Common myeloid progenitor, CD34-positive (primary cell): ENCODE data around the gene TENM4.

Experiments
- CTCF ChIA-PET: fragments of 350-600 bp; sonication (Branson Sonifier 250); formaldehyde crosslinking; loops from one replicate; lab custom pipeline; 2021; ENCODE audit warnings: antibody characterized with exemption; lab: Charles Lee
- POLR2A ChIA-PET: fragments of 350-600 bp; sonication (Branson Sonifier 250); formaldehyde crosslinking; loops from one replicate; lab custom pipeline; 2021; ENCODE audit warnings: antibody characterized with exemption; lab: Charles Lee
- DNase-seq, 3 donors: peaks; one replicate each; pipeline versions ENCODE4 v3.0.0 to v3.0.0-alpha.2; 2013
- H3K27ac ChIP-seq, 2 experiments: 1 replicate in 1 of 2; 2 replicates in 1 of 2; pipeline ENCODE4 v1.7.0; 2013; ENCODE audit warnings: inconsistent platforms in 2 of 2, low read length in 2 of 2, mild to moderate bottlenecking in 2 of 2, low read depth in 1 of 2, moderate library complexity in 1 of 2; ENCODE audit not compliant: severe bottlenecking in 2 of 2, insufficient read depth in 1 of 2, poor library complexity in 1 of 2
- H3K27me3 ChIP-seq, 5 experiments: replicated peaks in 2 of 5; 1 replicate in 3 of 5; 2 replicates in 2 of 5; pipeline versions ENCODE4 v1.6.1 to v1.7.0; 2013; ENCODE audit warnings: low read length in 4 of 5, mild to moderate bottlenecking in 2 of 5, moderate library complexity in 2 of 5, inconsistent platforms in 1 of 5; ENCODE audit not compliant: insufficient read depth in 5 of 5, control insufficient read depth in 4 of 5
- H3K36me3 ChIP-seq, 4 experiments: 1 replicate in 2 of 4; 2 replicates in 2 of 4; pipeline versions ENCODE4 v1.6.1 to v1.7.0; 2013; ENCODE audit warnings: low read length in 3 of 4, control low read depth in 1 of 4, mild to moderate bottlenecking in 1 of 4; ENCODE audit not compliant: control insufficient read depth in 4 of 4, insufficient read depth in 4 of 4
- H3K4me1 ChIP-seq, 4 experiments: 1 replicate in 3 of 4; 2 replicates in 1 of 4; pipeline versions ENCODE4 v1.6.1 to v1.7.1; 2013; ENCODE audit warnings: low read length in 3 of 4, mild to moderate bottlenecking in 3 of 4, control low read depth in 1 of 4, inconsistent platforms in 1 of 4, moderate library complexity in 1 of 4; ENCODE audit not compliant: control insufficient read depth in 4 of 4, insufficient read depth in 4 of 4; ENCODE audit errors: control extremely low read depth in 1 of 4
- H3K4me3 ChIP-seq, 7 experiments: 1 replicate in 4 of 7; 2 replicates in 3 of 7; pipeline versions ENCODE4 v1.5.1 to v1.7.0; 2013; ENCODE audit warnings: mild to moderate bottlenecking in 7 of 7, low read length in 6 of 7, moderate library complexity in 6 of 7, inconsistent platforms in 2 of 7, low read depth in 2 of 7, control low read depth in 1 of 7; ENCODE audit not compliant: insufficient read depth in 4 of 7, control insufficient read depth in 1 of 7; ENCODE audit errors: extremely low read depth in 1 of 7
- H3K9me3 ChIP-seq, 5 experiments: 1 replicate in 4 of 5; 2 replicates in 1 of 5; pipeline versions ENCODE4 v1.6.1 to v1.7.1; 2013; ENCODE audit warnings: low read length in 4 of 5, mild to moderate bottlenecking in 2 of 5, inconsistent platforms in 1 of 5, low read depth in 1 of 5, moderate library complexity in 1 of 5; ENCODE audit not compliant: control insufficient read depth in 4 of 5, insufficient read depth in 2 of 5; ENCODE audit errors: control extremely low read depth in 1 of 5
- WGBS: methylation state at CpG from one replicate; pipeline ENCODE4 v1.1.5; 2013; ENCODE audit not compliant: insufficient coverage; 5-methylcytosine and 5-hydroxymethylcytosine counted together

Gene TENM4

DNA sequence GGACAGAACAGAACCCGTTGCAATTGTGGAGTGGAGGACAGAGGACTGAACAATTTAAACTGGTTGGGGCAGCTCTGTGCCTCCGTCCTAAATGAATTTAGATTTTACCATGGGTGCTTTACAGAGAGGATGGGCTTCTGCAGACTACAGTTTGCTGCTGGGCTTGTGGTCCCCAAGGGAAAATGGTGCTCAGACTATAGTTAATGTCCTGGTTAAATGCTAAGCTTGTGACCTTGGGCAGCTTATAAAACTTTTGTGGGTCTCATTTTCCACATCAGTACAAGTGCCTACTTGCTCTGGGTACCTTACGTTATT lies 511.0 kb downstream of the TENM4 start:
- POLR2A ChIA-PET = no interaction called here
- Histone ChIP-seq H3K36me3 (no peaks in the 10 kb centered on the region), H3K27me3 (peaks cover 0 to 41% (median 12%) of the 10 kb centered on the region in 5 experiments), H3K27ac (no peak overlapping the region), H3K4me1 (no peaks in the 10 kb centered on the region), H3K9me3 (no peaks in the 10 kb centered on the region), H3K4me3 (no peak overlapping the region)
- CTCF ChIA-PET = no interaction called here
- 49% methylated on average over 2 of the region's 3 CpGs for WGBS
- no peak for DNase-seq

DNA sequence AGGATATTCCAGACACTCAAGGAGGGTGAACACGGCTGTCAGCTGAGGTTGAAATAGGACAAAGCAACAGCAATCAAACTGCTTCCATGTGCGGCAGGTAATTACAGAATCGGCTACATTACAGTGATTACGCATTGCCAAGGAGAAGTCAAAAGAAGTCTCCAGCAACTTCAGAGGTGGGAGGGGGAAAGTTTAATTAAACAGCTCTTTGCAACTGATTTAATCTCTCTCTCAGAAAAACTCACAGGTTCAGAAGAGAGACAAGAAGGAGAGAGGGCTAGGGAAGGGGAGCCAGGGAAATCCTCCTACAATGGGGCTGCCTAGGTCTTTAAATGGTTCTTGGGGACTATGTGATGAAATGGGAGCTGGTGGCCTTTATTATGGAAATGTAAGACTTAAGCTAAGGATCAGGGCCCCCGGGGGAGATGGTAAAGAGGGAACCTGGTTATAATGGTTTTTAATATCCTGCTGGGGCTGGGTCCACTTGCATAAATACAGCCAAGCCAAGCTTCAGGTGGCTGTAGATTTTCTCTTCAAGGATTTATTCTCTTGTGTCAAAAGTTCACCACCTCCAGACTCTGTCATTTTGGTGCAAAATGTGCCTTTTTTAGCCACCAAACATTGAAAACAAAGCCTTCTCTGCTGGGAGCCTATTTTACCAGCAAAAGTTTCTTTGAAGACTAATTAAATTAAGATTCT lies 511.5 kb downstream of the TENM4 start:
- peaks cover 0 to 42% (median 12%) of the 10 kb centered on the region in 5 experiments for H3K27me3 ChIP-seq
- no peaks in the 10 kb centered on the region for H3K9me3 ChIP-seq
- no peak overlapping the region for H3K4me3 ChIP-seq
- WGBS = 39% methylated on average over 4 of the region's 5 CpGs
- no peaks in the 10 kb centered on the region for H3K4me1 ChIP-seq
- no peak overlapping the region for H3K27ac ChIP-seq
- no peaks in the 10 kb centered on the region for H3K36me3 ChIP-seq
- no peak for DNase-seq
- ChIA-PET CTCF (no interaction called here), POLR2A (no interaction called here)

DNA sequence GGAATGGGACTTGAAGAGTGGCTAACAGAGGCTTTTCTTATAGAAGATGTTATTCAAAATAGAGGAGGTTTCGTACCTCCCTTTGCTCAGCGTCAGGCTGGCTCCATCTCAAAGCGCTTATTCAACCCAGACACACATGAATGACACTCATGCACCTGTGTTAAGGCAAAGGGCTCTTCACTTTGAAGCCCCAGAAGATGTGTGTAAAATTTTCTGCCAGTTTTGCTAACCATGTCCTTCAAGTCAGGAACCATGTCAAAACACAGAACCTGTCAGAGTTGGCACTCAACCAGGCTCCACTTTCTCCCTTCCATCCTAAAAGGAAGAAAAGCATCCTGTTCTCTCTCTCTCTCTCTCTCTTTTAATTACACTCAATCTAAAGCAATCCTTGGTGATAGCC lies 513.3 kb downstream of the TENM4 start:
- POLR2A ChIA-PET = no interaction called here
- H3K27ac ChIP-seq = no peak overlapping the region
- no peak overlapping the region for H3K4me3 ChIP-seq
- CTCF ChIA-PET = no interaction called here
- 90% methylated on average over 2 of the region's 3 CpGs for WGBS
- peaks cover 0 to 46% (median 14%) of the 10 kb centered on the region in 5 experiments for H3K27me3 ChIP-seq
- no peaks in the 10 kb centered on the region for H3K36me3 ChIP-seq
- DNase-seq = no peak
- no peaks in the 10 kb centered on the region for H3K9me3 ChIP-seq
- H3K4me1 ChIP-seq = no peaks in the 10 kb centered on the region

DNA sequence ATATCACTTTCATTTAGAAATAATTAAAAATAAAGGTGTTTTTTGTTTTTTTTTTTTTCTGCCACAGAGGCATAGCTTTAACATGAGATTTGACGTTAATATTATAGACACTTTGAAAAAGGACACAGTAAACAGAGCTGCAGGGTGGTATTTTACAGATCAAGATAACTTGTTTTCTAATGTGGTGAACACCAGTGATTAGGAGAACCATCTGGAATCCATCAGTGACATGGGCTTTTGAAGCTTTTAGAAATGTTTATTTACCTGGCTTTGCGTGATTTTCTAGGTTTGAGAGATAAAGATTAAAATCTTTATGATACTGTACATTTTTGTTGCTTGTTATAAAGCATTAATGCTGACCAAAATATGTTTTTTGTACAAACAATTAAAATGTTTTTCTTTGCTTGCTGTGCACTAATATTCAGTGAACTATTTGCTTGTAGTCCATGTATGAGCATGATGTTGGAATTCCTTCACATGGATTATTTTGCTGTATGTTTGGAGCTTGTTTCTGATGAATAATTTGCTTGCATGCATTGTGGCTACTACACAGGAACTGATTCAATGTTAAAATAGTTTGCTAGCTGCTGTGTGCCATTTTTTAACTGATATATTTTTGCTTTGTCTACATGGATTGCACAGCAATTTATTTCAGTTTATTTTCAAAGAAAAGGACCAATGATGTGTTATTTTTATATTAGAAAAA lies 514.0 kb downstream of the TENM4 start:
- no peak overlapping the region for H3K4me3 ChIP-seq
- WGBS = 60% methylated on average over 1 of the region's 2 CpGs
- POLR2A ChIA-PET = no interaction called here
- no peaks in the 10 kb centered on the region for H3K4me1 ChIP-seq
- no peak for DNase-seq
- H3K36me3 ChIP-seq = no peaks in the 10 kb centered on the region
- H3K27ac ChIP-seq = no peak overlapping the region
- H3K9me3 ChIP-seq = no peaks in the 10 kb centered on the region
- CTCF ChIA-PET = no interaction called here
- H3K27me3 ChIP-seq = peaks cover 0 to 46% (median 14%) of the 10 kb centered on the region in 5 experiments

- peaks cover 0 to 49% (median 14%) of the 10 kb centered on the region in 5 experiments for H3K27me3 ChIP-seq
- POLR2A ChIA-PET = no interaction called here
- H3K4me1 ChIP-seq = no peaks in the 10 kb centered on the region
- no peak overlapping the region for H3K4me3 ChIP-seq
- WGBS = 100% methylated on average over 1 of the region's 2 CpGs
- no peaks in the 10 kb centered on the region for H3K36me3 ChIP-seq
- CTCF ChIA-PET = no interaction called here
- H3K27ac ChIP-seq = no peak overlapping the region
- no peaks in the 10 kb centered on the region for H3K9me3 ChIP-seq
- DNase-seq = no peak
Observed at GRCh38 chr11:78925387-78925786, 515.4 kb downstream of the TENM4 start.

DNA sequence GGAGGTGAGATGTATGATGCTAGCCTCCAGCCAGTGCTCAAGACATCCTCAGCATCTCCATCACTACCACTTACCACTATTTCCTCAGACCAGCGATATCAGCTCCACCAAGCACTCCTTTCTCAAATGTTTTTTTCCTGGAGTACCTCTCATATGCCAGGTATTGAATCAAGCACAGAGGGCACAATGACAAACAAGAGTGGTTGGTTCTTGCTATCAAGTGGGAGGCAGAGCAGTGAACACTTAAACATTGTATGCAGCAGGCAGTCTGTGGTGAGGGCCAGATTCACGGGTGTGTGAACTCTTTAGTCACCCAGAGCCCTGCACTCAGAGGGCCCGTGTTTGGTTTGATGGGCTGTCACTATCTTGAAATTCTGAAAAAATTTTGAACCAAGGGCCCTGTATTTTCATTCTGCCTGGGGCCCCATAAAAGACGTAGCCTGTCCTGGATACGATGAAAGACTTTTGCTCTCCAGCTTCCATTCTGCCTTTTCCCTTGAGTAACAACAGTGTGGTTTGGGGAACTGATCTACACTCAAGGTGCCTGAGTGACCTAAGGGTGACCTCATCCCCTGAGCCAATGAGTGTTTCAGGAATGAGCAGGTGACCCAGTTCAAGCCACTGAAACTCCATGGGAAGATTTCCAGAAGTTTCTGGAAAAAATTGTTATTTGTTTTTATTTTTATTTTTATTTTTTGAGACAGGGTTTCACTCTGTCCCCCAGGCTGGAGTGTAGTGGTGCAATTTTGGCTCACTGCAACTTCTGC lies 517.8 kb downstream of the TENM4 start:
- ChIA-PET CTCF (no interaction called here), POLR2A (no interaction called here)
- no peak for DNase-seq
- no peak overlapping the region for H3K27ac ChIP-seq
- no peaks in the 10 kb centered on the region for H3K9me3 ChIP-seq
- no peaks in the 10 kb centered on the region for H3K4me1 ChIP-seq
- 86% methylated on average over 5 of the region's 5 CpGs for WGBS
- H3K4me3 ChIP-seq = no peak overlapping the region
- no peaks in the 10 kb centered on the region for H3K36me3 ChIP-seq
- peaks cover 0 to 42% (median 12%) of the 10 kb centered on the region in 5 experiments for H3K27me3 ChIP-seq

DNA sequence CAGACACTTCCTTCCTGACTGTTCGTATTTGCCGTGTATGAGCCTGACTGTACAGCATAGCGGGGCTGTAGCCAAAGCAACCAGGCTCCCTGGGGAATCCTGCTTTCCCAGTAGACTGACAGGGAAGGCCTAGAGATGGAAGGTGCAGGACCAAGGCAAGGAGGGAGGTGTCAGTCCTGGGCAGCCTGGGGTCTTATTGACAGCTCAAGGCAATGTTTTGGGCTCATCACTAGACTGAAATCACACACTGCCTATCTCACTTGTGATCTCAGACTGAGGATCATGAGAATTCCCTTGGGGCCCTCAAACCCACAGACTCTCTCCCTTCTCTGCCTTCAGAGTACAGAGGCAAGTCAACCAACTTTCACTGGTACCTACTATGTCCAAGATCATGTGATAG lies 519.3 kb downstream of the TENM4 start:
- H3K4me3 ChIP-seq = no peak overlapping the region
- no peak for DNase-seq
- no peaks in the 10 kb centered on the region for H3K36me3 ChIP-seq
- POLR2A ChIA-PET = no interaction called here
- CTCF ChIA-PET = no interaction called here
- H3K9me3 ChIP-seq = no peaks in the 10 kb centered on the region
- H3K27ac ChIP-seq = no peak overlapping the region
- WGBS = 62% methylated on average over 3 of the region's 3 CpGs
- H3K27me3 ChIP-seq = peaks cover 0 to 35% (median 5%) of the 10 kb centered on the region in 5 experiments
- H3K4me1 ChIP-seq = no peaks in the 10 kb centered on the region
